GM12873 (cell line): ENCODE measurements around the gene KLK13.

Experiments used
- TF ChIP-seq, protein P1 (sequence below): IDR thresholded peaks from 2 replicates; pipeline ENCODE4 v1.5.1; 2012; ENCODE audit warnings: low read depth, mild to moderate bottlenecking, moderate library complexity, low read length, control low read depth; ENCODE audit not compliant: insufficient read depth; ENCODE audit errors: missing control alignments

KLK13 gene

DNA sequence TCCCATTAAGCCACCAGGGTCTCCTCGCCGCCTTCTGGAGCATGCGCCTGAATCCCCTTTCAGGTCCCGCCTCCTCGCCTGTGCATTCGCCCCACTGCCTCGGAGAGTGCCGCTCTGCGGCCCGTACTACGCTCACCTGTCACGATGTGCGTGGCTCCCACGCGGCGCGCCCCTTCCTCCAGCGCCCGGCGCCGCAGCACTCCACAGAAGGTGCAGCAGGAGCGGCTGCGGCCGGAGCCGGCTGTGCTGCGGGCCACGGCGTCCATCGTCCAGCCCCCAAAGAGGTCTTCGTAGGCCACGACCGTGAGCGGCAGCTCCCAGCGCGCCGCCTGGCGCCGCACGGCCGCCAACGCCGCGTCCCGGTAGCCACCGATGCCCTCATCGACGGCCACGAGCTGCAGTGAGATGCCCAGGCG lies 39.0 kb upstream of the KLK13 start:
- TF ChIP-seq, protein P1, sequence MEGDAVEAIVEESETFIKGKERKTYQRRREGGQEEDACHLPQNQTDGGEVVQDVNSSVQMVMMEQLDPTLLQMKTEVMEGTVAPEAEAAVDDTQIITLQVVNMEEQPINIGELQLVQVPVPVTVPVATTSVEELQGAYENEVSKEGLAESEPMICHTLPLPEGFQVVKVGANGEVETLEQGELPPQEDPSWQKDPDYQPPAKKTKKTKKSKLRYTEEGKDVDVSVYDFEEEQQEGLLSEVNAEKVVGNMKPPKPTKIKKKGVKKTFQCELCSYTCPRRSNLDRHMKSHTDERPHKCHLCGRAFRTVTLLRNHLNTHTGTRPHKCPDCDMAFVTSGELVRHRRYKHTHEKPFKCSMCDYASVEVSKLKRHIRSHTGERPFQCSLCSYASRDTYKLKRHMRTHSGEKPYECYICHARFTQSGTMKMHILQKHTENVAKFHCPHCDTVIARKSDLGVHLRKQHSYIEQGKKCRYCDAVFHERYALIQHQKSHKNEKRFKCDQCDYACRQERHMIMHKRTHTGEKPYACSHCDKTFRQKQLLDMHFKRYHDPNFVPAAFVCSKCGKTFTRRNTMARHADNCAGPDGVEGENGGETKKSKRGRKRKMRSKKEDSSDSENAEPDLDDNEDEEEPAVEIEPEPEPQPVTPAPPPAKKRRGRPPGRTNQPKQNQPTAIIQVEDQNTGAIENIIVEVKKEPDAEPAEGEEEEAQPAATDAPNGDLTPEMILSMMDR = no peak

DNA sequence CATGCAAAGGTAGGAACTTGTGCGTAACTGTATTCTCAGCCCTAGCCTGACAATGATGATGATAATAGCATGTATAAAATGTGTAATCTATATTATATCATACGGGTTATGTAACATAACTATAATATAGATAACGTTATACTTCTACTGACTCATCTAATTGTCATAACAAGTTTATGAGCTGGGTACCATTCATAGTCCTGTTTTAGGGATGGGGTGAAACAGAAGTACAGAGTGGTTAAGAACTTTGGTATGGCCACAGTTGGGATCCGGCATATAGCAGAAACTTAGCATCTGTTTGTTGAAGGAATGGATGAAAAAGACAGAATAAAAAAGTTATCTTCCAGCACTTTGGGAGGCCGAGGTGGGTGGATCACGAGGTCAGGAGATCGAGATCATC lies 38.1 kb upstream of the KLK13 start:
- TF ChIP-seq, protein P1 = no peak

- TF ChIP-seq, protein P1 = no peak
Observed at GRCh38 chr19:51101171-51101865, 36.4 kb upstream of the KLK13 start.

GRCh38 chr19:51100601-51101000 lies 35.7 kb upstream of the KLK13 start:
- TF ChIP-seq, protein P1 = no peak

DNA sequence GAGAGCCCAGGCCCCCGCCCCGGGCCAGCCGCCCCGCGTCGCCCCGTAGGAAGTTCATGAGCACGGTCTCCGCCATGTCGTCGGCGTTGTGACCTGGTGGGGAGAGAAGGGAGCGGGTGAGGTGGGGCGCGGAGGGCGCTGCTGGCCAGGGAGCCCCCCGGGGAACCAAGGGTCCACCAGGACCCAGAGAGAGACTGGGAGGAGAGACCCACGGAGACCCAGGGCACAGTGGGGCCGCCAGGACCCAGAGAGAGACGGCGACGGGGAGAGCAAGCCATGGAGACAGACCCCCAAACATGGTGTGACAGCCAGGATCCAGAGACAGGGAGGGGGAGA lies 34.1 kb upstream of the KLK13 start:
- TF ChIP-seq, protein P1 = no peak

- TF ChIP-seq, protein P1 = no peak
Observed at GRCh38 chr19:51098365-51099046, 33.6 kb upstream of the KLK13 start.

DNA sequence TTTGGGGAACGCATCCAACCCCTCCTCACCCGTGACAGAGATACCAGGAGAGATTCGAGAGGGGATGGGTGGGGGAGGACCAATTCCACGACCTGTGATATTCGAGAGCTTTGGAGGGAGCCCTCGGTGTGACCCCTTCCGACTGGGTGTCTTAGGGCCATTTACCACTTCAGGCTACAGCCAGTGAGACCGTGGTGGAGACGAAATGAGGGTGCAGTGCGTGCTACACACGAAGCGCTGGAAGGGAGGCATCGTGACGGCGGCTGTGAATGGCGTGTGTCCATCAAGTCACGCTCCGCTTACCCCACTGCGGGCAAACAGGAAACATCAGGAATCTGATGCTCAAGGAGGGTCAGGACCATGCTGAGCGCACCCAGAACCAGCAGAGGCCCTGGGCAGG lies 32.9 kb upstream of the KLK13 start:
- TF ChIP-seq, protein P1 = no peak
